GM12878 (cell line): Measurements from ENCODE around the gene PALD1.
A peak's percentile ranks its signal among the peaks of the same experiment; 100 is the strongest.

Source experiments
- BACH1 ChIP-seq: fragments of 450-650 bp; IDR thresholded peaks from 2 replicates; pipeline ENCODE4 v1.6.1; 2017; ENCODE audit warnings: mild to moderate bottlenecking, borderline replicate concordance
- EGR1 ChIP-seq, 2 experiments: IDR thresholded peaks; 1 replicate in 1 of 2; 2 replicates in 1 of 2; pipeline ENCODE4 v1.6.1; 2011 to 2012; ENCODE audit warnings: low read depth in 2 of 2, low read length in 2 of 2, borderline replicate concordance in 1 of 2, mild to moderate bottlenecking in 1 of 2, moderate library complexity in 1 of 2
- JUND ChIP-seq: IDR thresholded peaks from 2 replicates; pipeline ENCODE4 v1.6.1; 2012; ENCODE audit warnings: low read depth, mild to moderate bottlenecking, low read length, improper control_type of control experiment, moderate library complexity
- POLR2A ChIP-seq: IDR thresholded peaks from 2 replicates; pipeline ENCODE4 v1.6.1; 2011; ENCODE audit warnings: low read depth, mild to moderate bottlenecking, low read length
- RAD21 ChIP-seq: IDR thresholded peaks from 2 replicates; pipeline ENCODE4 v1.6.1; 2011; ENCODE audit warnings: mild to moderate bottlenecking, low read depth, low read length, moderate library complexity; ENCODE audit not compliant: insufficient read depth
- RELA ChIP-seq: fragments of 450-650 bp; IDR thresholded peaks from 2 replicates; pipeline ENCODE4 v1.8.0; 2014; ENCODE audit warnings: borderline replicate concordance; ENCODE audit not compliant: partially characterized antibody
- REST ChIP-seq: IDR thresholded peaks from 2 replicates; pipeline ENCODE4 v1.6.1; 2012; ENCODE audit warnings: mild to moderate bottlenecking, low read depth, low read length
- SKIL ChIP-seq: fragments of 450-650 bp; IDR thresholded peaks from 2 replicates; pipeline ENCODE4 v1.6.1; 2017; ENCODE audit warnings: mild to moderate bottlenecking, low read depth, inconsistent platforms; ENCODE audit not compliant: poor library complexity, severe bottlenecking
- SMAD1 ChIP-seq: fragments of 450-650 bp; IDR thresholded peaks from 2 replicates; pipeline ENCODE4 v1.6.1; 2018; ENCODE audit warnings: mild to moderate bottlenecking, low read depth; ENCODE audit not compliant: partially characterized antibody
- ZNF384 ChIP-seq: IDR thresholded peaks from 2 replicates; pipeline ENCODE4 v1.6.1; 2012; ENCODE audit warnings: low read depth, mild to moderate bottlenecking, low read length, improper control_type of control experiment, borderline replicate concordance
- TF ChIP-seq, protein P1 (sequence below): fragments of 450-650 bp; IDR thresholded peaks from 2 replicates; pipeline ENCODE4 v1.6.1; 2018; ENCODE audit warnings: mild to moderate bottlenecking, low read depth, moderate library complexity; ENCODE audit not compliant: partially characterized antibody
- TF ChIP-seq, protein P2 (sequence below), 3 experiments: IDR thresholded peaks in 2 of 3; conservative IDR thresholded peaks in 1 of 3; 2 replicates each; pipeline ENCODE4 v1.5.1; 2011; ENCODE audit warnings: low read depth in 3 of 3, low read length in 3 of 3, mild to moderate bottlenecking in 3 of 3, control low read depth in 2 of 3, moderate library complexity in 2 of 3, inconsistent platforms in 1 of 3, mixed read lengths in 1 of 3; ENCODE audit not compliant: control insufficient read depth in 2 of 3, insufficient read depth in 1 of 3; ENCODE audit errors: extremely low read depth in 1 of 3

DNA sequence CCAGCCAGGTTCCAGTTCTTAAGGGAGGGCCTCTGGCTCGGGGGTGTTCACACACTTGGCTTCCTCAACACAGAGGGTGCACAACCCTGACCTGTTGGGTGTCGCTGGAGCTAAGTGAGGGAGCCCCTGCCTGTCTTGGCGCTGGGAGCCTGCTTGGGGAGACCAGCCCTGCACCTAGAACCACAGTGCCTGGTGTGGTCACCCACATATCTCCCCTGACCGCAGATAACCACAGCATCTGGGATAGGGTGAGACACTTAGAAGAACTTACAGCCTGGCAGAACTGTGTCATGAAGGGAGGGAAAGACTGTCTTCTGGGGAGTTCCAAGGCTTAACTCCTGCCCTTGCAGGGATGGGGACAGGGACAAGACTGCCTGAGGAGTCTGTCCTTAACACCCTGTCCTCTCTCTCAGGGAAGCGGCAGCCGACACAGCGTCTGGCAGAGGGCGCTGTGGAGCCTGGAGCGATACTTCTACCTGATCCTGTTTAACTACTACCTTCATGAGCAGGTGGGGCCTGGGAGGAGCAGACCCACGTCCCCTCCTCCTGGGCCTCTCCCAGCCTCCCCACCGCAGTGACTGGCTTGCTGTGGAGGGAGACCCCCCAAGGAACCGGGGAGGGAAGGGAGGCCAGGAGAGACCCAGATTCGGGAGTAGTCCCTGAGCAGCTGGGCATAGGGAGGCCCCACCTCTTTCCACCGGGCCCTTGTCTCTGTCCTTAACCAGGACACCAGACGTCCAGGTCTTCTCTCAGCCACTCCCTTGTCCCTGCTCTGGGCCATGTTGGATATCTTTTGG lies 59.0 kb downstream of the PALD1 start:
- TF ChIP-seq, protein P1, sequence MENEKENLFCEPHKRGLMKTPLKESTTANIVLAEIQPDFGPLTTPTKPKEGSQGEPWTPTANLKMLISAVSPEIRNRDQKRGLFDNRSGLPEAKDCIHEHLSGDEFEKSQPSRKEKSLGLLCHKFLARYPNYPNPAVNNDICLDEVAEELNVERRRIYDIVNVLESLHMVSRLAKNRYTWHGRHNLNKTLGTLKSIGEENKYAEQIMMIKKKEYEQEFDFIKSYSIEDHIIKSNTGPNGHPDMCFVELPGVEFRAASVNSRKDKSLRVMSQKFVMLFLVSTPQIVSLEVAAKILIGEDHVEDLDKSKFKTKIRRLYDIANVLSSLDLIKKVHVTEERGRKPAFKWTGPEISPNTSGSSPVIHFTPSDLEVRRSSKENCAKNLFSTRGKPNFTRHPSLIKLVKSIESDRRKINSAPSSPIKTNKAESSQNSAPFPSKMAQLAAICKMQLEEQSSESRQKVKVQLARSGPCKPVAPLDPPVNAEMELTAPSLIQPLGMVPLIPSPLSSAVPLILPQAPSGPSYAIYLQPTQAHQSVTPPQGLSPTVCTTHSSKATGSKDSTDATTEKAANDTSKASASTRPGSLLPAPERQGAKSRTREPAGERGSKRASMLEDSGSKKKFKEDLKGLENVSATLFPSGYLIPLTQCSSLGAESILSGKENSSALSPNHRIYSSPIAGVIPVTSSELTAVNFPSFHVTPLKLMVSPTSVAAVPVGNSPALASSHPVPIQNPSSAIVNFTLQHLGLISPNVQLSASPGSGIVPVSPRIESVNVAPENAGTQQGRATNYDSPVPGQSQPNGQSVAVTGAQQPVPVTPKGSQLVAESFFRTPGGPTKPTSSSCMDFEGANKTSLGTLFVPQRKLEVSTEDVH, result no peak
- TF ChIP-seq, protein P2, sequence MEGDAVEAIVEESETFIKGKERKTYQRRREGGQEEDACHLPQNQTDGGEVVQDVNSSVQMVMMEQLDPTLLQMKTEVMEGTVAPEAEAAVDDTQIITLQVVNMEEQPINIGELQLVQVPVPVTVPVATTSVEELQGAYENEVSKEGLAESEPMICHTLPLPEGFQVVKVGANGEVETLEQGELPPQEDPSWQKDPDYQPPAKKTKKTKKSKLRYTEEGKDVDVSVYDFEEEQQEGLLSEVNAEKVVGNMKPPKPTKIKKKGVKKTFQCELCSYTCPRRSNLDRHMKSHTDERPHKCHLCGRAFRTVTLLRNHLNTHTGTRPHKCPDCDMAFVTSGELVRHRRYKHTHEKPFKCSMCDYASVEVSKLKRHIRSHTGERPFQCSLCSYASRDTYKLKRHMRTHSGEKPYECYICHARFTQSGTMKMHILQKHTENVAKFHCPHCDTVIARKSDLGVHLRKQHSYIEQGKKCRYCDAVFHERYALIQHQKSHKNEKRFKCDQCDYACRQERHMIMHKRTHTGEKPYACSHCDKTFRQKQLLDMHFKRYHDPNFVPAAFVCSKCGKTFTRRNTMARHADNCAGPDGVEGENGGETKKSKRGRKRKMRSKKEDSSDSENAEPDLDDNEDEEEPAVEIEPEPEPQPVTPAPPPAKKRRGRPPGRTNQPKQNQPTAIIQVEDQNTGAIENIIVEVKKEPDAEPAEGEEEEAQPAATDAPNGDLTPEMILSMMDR (IDR thresholded peaks at IDR 0.05 in 2 of 3, conservative IDR thresholded peaks at IDR 0.05 in 1 of 3; ENCODE audit: control insufficient read depth in 2 of 3, extremely low read depth in 1 of 3, insufficient read depth in 1 of 3, low read depth in 3 of 3, low read length in 3 of 3), result peak; percentile 29 to 45 (median 40)
- no peak for TF ChIP-seq SKIL
- TF ChIP-seq EGR1 (IDR thresholded peaks at IDR 0.05; ENCODE audit: borderline replicate concordance in 1 of 2, low read depth in 2 of 2, low read length in 2 of 2), result no peak
- no peak for TF ChIP-seq ZNF384
- TF ChIP-seq SMAD1, result no peak
- TF ChIP-seq RAD21, result no peak
- TF ChIP-seq REST, result no peak
- no peak for TF ChIP-seq RELA
- no peak for TF ChIP-seq BACH1
- TF ChIP-seq POLR2A, result no peak
- no peak for TF ChIP-seq JUND
